Stomach smooth muscle (tissue), 2 donors: ENCODE measurements around the gene RBM46.

Source experiments
- H3K27ac ChIP-seq: one replicate; pipeline ENCODE4 v1.7.0; 2013; ENCODE audit warnings: mild to moderate bottlenecking, low read length, inconsistent platforms
- H3K27me3 ChIP-seq, 2 donors: one replicate each; pipeline ENCODE4 v1.7.0; 2013; ENCODE audit warnings: low read length in 2 of 2; ENCODE audit not compliant: insufficient read depth in 2 of 2, control insufficient read depth in 1 of 2
- H3K36me3 ChIP-seq, 2 donors: one replicate each; pipeline ENCODE4 v1.7.0; 2013; ENCODE audit warnings: low read length in 2 of 2; ENCODE audit not compliant: control insufficient read depth in 2 of 2, insufficient read depth in 2 of 2
- H3K4me1 ChIP-seq: one replicate; pipeline ENCODE4 v1.7.0; 2013; ENCODE audit warnings: low read length; ENCODE audit not compliant: control insufficient read depth, insufficient read depth
- H3K4me3 ChIP-seq, 2 donors: one replicate each; pipeline ENCODE4 v1.7.0; 2013; ENCODE audit warnings: low read length in 2 of 2
- H3K9ac ChIP-seq, 2 donors: one replicate each; pipeline ENCODE4 v1.7.0; 2013; ENCODE audit warnings: low read length in 2 of 2, mild to moderate bottlenecking in 1 of 2
- H3K9me3 ChIP-seq, 2 donors: one replicate each; pipeline ENCODE4 v1.7.0; 2013; ENCODE audit warnings: low read length in 2 of 2; ENCODE audit not compliant: control insufficient read depth in 2 of 2
- donor health status: healthy.
- donor health status: Pancreatic carcinoma.

RBM46 gene, protein sequence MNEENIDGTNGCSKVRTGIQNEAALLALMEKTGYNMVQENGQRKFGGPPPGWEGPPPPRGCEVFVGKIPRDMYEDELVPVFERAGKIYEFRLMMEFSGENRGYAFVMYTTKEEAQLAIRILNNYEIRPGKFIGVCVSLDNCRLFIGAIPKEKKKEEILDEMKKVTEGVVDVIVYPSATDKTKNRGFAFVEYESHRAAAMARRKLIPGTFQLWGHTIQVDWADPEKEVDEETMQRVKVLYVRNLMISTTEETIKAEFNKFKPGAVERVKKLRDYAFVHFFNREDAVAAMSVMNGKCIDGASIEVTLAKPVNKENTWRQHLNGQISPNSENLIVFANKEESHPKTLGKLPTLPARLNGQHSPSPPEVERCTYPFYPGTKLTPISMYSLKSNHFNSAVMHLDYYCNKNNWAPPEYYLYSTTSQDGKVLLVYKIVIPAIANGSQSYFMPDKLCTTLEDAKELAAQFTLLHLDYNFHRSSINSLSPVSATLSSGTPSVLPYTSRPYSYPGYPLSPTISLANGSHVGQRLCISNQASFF

GRCh38 chr4:154781126-154781982 is at the start of gene RBM46:
Gene RBM46 (plus strand): TSS chr4:154781272. CDS start chr4:154796753, 15,481 bp downstream.
- Histone ChIP-seq H3K27ac (no peak within 1 kb of the TSS), H3K9ac (no peak within 1 kb of the TSS), H3K4me3 (no peak within 1 kb of the TSS), H3K4me1 (no peaks in the 10 kb centered on the region), H3K9me3 (no peaks in the 10 kb centered on the region), H3K36me3 (no peaks in the 10 kb centered on the region), H3K27me3 (peaks cover 0 to 4% of the 10 kb centered on the region in 2 donors)

GRCh38 chr4:154731756-154732155 is 49.3 kb upstream of the RBM46 start:
- no peaks in the 10 kb centered on the region for H3K9me3 ChIP-seq

DNA sequence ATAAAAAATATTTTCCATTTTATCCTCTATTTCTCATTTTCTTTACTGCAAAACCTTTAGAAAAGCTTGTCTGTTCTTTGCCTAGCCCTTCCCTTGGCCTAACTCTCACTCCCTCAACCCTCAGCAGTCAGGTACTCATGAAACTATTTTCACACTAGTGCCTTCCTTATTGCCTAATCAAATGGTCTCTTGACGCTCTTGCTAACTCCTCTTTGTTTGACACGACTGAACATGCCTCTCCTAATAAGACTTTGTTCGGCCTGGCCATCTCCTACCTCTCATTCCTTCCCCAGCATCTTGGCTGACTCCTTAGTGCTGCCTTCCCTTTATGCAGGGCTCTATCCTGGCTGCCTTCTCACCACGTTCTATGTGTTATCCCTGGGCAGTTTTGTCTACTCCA is 48.4 kb upstream of the RBM46 start:
- Histone ChIP-seq H3K9me3 (no peaks in the 10 kb centered on the region), H3K4me3 (no peak overlapping the region), H3K4me1 (no peaks in the 10 kb centered on the region), H3K36me3 (no peaks in the 10 kb centered on the region), H3K27ac (no peak overlapping the region), H3K9ac (no peak overlapping the region), H3K27me3 (no peaks in the 10 kb centered on the region)

More at GRCh38 chr4:154731756-154732155, 49.3 kb upstream of the RBM46 start:
- Histone ChIP-seq H3K27ac (no peak overlapping the region), H3K27me3 (no peaks in the 10 kb centered on the region), H3K36me3 (no peaks in the 10 kb centered on the region), H3K4me3 (no peak overlapping the region), H3K4me1 (no peaks in the 10 kb centered on the region), H3K9ac (no peak overlapping the region)

GRCh38 chr4:154736770-154737169 is 44.3 kb upstream of the RBM46 start:
- no peaks in the 10 kb centered on the region for H3K27me3 ChIP-seq
- no peak overlapping the region for H3K27ac ChIP-seq
- H3K36me3 ChIP-seq = no peaks in the 10 kb centered on the region
- no peak overlapping the region for H3K4me3 ChIP-seq
- no peaks in the 10 kb centered on the region for H3K9me3 ChIP-seq
- H3K9ac ChIP-seq = no peak overlapping the region
- no peaks in the 10 kb centered on the region for H3K4me1 ChIP-seq

DNA sequence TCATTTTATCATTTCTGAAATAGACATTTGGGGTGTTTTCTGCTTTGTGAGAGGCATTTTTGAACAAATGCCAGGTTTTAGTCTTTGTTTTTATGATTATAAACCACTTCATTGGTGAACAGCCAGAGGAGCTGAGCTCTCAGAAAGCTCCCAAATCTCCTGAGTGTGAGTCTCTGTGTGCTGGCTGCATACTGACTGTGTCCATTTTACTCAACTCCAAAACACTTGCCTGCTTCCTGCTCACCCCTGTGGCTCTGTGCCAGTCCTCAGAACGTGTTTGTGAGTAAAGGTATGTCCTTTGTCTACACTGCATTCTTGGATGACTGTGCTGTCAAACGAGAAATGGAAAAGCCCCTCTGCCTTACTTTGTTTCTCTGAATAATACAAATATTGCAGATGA is 42.6 kb upstream of the RBM46 start:
- H3K36me3 ChIP-seq = no peaks in the 10 kb centered on the region
- H3K9ac ChIP-seq = no peak overlapping the region
- no peak overlapping the region for H3K27ac ChIP-seq
- H3K4me1 ChIP-seq = peaks cover 6% of the 10 kb centered on the region
- H3K9me3 ChIP-seq = no peaks in the 10 kb centered on the region
- no peak overlapping the region for H3K4me3 ChIP-seq
- H3K27me3 ChIP-seq = peaks cover 0 to 2% of the 10 kb centered on the region in 2 donors

GRCh38 chr4:154739111-154739510 is 42.0 kb upstream of the RBM46 start:
- Histone ChIP-seq H3K9ac (no peak overlapping the region), H3K4me3 (no peak overlapping the region), H3K4me1 (peaks cover 13% of the 10 kb centered on the region), H3K27ac (no peak overlapping the region), H3K9me3 (no peaks in the 10 kb centered on the region), H3K27me3 (peaks cover 2 to 8% of the 10 kb centered on the region in 2 donors), H3K36me3 (no peaks in the 10 kb centered on the region)

DNA sequence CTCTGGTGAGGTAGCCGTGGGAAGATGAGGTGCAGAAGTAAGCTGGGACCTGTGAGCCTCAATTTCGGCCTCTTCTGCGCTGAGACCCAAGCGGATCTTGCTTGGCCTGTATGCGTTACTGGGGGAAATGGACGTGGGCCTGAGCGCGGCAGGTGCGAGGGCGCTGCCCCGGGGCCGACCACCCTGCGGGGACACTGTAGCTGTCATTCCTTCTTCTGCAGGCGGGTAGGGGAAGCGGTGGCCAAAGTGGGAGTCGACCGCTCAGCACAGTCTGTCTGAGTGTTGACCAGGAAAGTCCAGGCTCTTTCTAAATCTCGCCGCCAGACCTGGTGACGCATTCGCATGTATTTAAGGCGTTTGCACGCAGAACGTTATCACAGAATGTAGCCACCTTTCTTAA is 40.6 kb upstream of the RBM46 start:
- Histone ChIP-seq H3K4me3 (no peak overlapping the region), H3K36me3 (no peaks in the 10 kb centered on the region), H3K27ac (no peak overlapping the region), H3K27me3 (peaks cover 9 to 15% of the 10 kb centered on the region in 2 donors), H3K9me3 (no peaks in the 10 kb centered on the region), H3K4me1 (peaks cover 17% of the 10 kb centered on the region), H3K9ac (no peak overlapping the region)

GRCh38 chr4:154741131-154741665 is 39.9 kb upstream of the RBM46 start:
- H3K9me3 ChIP-seq = no peaks in the 10 kb centered on the region
- H3K9ac ChIP-seq = no peak overlapping the region
- peak overlapping the region in 1 of 2 donors; percentile 11 for H3K4me3 ChIP-seq
- no peaks in the 10 kb centered on the region for H3K36me3 ChIP-seq
- H3K27ac ChIP-seq = no peak overlapping the region
- H3K27me3 ChIP-seq = peaks cover 9 to 15% of the 10 kb centered on the region in 2 donors
- peaks cover 17% of the 10 kb centered on the region for H3K4me1 ChIP-seq

DNA sequence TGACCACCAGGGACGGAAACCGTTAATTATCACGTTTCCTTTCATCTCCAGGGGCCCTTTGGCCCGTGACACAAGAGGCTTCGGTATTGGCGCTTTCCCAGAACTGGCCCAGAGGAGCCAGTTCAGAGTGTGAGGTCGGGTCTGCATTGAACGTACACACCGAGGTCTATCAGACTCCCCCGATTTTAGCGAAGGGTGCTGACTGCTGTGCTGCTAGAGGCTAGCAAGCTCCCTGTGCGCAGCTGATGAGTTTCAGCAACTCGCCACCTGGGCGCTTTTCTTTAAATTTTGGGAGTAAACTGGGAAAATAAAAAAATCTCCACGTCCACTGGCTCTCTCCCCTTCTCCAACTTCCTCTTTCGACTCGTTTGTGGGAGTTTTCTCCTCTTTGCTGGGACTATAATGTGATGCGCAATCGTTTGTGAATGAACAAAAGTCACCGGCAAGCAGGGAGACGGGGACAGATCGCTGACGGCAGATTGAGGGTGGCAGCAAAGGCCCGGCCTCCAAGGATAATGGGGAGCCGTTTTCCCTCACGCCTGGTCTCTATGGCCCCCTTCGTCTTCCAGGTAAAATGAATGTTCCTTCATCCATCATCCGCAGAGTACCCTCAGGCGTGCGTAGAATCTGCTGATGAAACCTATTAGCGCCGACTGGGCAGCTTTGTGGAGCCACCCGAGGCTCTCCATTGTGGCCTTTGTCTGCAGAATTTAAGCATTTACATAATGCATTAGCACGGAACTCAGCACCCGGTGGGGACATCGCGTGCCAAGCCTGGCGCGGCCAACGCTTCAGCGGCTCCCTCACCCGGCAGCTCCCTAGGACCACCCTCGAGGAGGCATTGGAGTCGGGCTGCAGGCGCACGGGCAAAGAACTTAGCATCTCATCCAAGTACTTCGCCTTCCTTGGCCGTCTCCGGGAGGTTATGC is 38.9 kb upstream of the RBM46 start:
- no peak overlapping the region for H3K27ac ChIP-seq
- no peaks in the 10 kb centered on the region for H3K9me3 ChIP-seq
- H3K4me1 ChIP-seq = peaks cover 17% of the 10 kb centered on the region
- peaks cover 9 to 15% of the 10 kb centered on the region in 2 donors for H3K27me3 ChIP-seq
- H3K4me3 ChIP-seq = peak overlapping the region; percentile 33 to 81
- H3K36me3 ChIP-seq = no peaks in the 10 kb centered on the region
- no peak overlapping the region for H3K9ac ChIP-seq
